HepG2 (cell line): ENCODE results near the gene DPH2. TPM values are rescaled to one million over a fixed set of nuclear protein-coding genes. Genes with fewer than 3 reads are reported as not detected.

Experiments
- AFF4 ChIP-seq: sonication (generic); formaldehyde crosslinking; IDR thresholded peaks from 2 replicates; pipeline ENCODE4 v1.4.0; 2020; ENCODE audit warnings: missing genetic modification reagents
- ATAD3A ChIP-seq: sonication (generic); formaldehyde crosslinking; IDR thresholded peaks from 2 replicates; pipeline ENCODE4 v1.4.0; 2020; ENCODE audit warnings: missing genetic modification reagents
- ATRX ChIP-seq: sonication (generic); formaldehyde crosslinking; IDR thresholded peaks from 2 replicates; pipeline ENCODE4 v1.4.0; 2020; ENCODE audit warnings: missing genetic modification reagents, borderline replicate concordance
- CBX2 ChIP-seq, 2 experiments: fragments of 200-600 bp in 1 of 2; sonication (generic); formaldehyde crosslinking in 1 of 2; IDR thresholded peaks; 2 replicates each; pipeline versions ENCODE4 v1.7.0 to v1.8.1; 2018 to 2022; ENCODE audit warnings: low read depth in 2 of 2, low read length in 1 of 2, mild to moderate bottlenecking in 1 of 2, missing genetic modification reagents in 1 of 2
- CHD4 ChIP-seq: fragments of 200-600 bp; sonication (generic); IDR thresholded peaks from 2 replicates; pipeline ENCODE4 v1.7.0; 2017; ENCODE audit warnings: mild to moderate bottlenecking, low read length, borderline replicate concordance
- HNRNPL ChIP-seq: fragments of 200-400 bp; formaldehyde crosslinking; IDR thresholded peaks from 2 replicates; pipeline ENCODE4 v1.6.1; 2017; ENCODE audit warnings: mild to moderate bottlenecking, low read depth, low read length
- KLF16 ChIP-seq, 2 experiments: sonication (generic) in 1 of 2; formaldehyde crosslinking in 1 of 2; IDR thresholded peaks; 2 replicates each; pipeline versions ENCODE4 v1.6.1 to v1.8.0; 2016 to 2023; ENCODE audit warnings: missing genetic modification reagents in 2 of 2, missing compliant biosample characterization in 1 of 2
- MLXIP ChIP-seq: sonication (generic); formaldehyde crosslinking; IDR thresholded peaks from 2 replicates; pipeline ENCODE4 v1.9.0; 2021; ENCODE audit warnings: missing genetic modification reagents, borderline replicate concordance
- PLSCR1 ChIP-seq: sonication (generic); formaldehyde crosslinking; IDR thresholded peaks from 2 replicates; pipeline ENCODE4 v1.5.0; 2020; ENCODE audit warnings: missing genetic modification reagents, mild to moderate bottlenecking, borderline replicate concordance
- REPIN1 ChIP-seq: sonication (generic); formaldehyde crosslinking; IDR thresholded peaks from 2 replicates; pipeline ENCODE4 v1.8.0; 2022; ENCODE audit warnings: missing genetic modification reagents, low read depth, mild to moderate bottlenecking, borderline replicate concordance
- SP4 ChIP-seq: sonication (generic); formaldehyde crosslinking; IDR thresholded peaks from 2 replicates; pipeline ENCODE4 v1.8.1; 2023; ENCODE audit warnings: mild to moderate bottlenecking, missing genetic modification reagents
- U2AF2 ChIP-seq: fragments of 200-400 bp; formaldehyde crosslinking; IDR thresholded peaks from 2 replicates; pipeline ENCODE4 v1.6.1; 2017; ENCODE audit warnings: low read depth, mild to moderate bottlenecking, low read length
- ZBTB33 ChIP-seq: sonication (generic); formaldehyde crosslinking; IDR thresholded peaks from 2 replicates; pipeline ENCODE4 v1.4.0; 2020; ENCODE audit warnings: missing genetic modification reagents
- ZBTB42 ChIP-seq: sonication (generic); formaldehyde crosslinking; IDR thresholded peaks from 2 replicates; pipeline ENCODE4 v1.5.0; 2020; ENCODE audit warnings: mild to moderate bottlenecking, missing genetic modification reagents
- ZKSCAN8 ChIP-seq: IDR thresholded peaks from 2 replicates; pipeline ENCODE4 v1.6.1; 2016; ENCODE audit warnings: borderline replicate concordance, missing genetic modification reagents, missing compliant biosample characterization
- ZNF282 ChIP-seq: fragments of 450-650 bp; IDR thresholded peaks from 2 replicates; pipeline ENCODE4 v1.6.1; 2018; ENCODE audit not compliant: partially characterized antibody
- ZNF329 ChIP-seq: sonication (generic); formaldehyde crosslinking; IDR thresholded peaks from 2 replicates; pipeline ENCODE4 v1.9.0; 2021; ENCODE audit warnings: low read depth, mild to moderate bottlenecking, missing genetic modification reagents
- ZNF510 ChIP-seq: sonication (generic); formaldehyde crosslinking; IDR thresholded peaks from 2 replicates; pipeline ENCODE4 v1.4.0; 2020; ENCODE audit warnings: low read depth, mild to moderate bottlenecking, missing genetic modification reagents
- polyA plus RNA-seq, 8 experiments: library from polyadenylated mRNA; depleted of rRNA in 3 of 8; stranded (reverse) in 7 of 8; unstranded in 1 of 8; fragments of >200 nt; fragmentation: Illumina TruSeq in 4 of 8; extraction: Trizol in 4 of 8; gene quantifications; 2 replicates each; pipeline versions ENCODE4 v1.2.1 to v1.2.3, GENCODE V29; 2011 to 2016; ENCODE audit warnings: low read depth in 4 of 8, missing spikeins in 1 of 8, mixed read lengths in 1 of 8; ENCODE audit not compliant: insufficient read depth in 1 of 8
- total RNA-seq, 5 experiments: library from RNA; depleted of rRNA; stranded (reverse); fragments of >200 nt; fragmentation: Illumina TruSeq; extraction: Trizol; gene quantifications; 2 replicates each; pipeline ENCODE4 v1.2.3, GENCODE V29; 2016; ENCODE audit warnings: low read depth in 1 of 5

Gene DPH2
- total and polyA plus RNA-seq, 2 of the 13 experiments (the other 11 are each of a cell fraction or from before 2014, with no cell fraction given) = 32.2 to 38.3 TPM

- TF ChIP-seq MLXIP (CRISPR knock-in tag) (no peak), U2AF2 (0 out of 2 replicates have a peak, but pooled peaks have one; percentile 57), HNRNPL (0 out of 2 replicates have a peak, but pooled peaks have one; percentile 52), CBX2 (IDR thresholded peaks at IDR 0.05; ENCODE audit: low read depth, low read length) (no peak), CBX2 (CRISPR knock-in tag; IDR thresholded peaks at IDR 0.05; ENCODE audit: low read depth) (no peak), ZNF329 (peak; percentile 60; the same call in 1 of the 2 replicates), PLSCR1 (peak; percentile 30; the same call in 1 of the 2 replicates), CHD4 (no peak), ZBTB42 (CRISPR knock-in tag) (0 out of 2 replicates have a peak, but pooled peaks have one; percentile 60), ATRX (CRISPR knock-in tag) (no peak), ZNF282 (no peak), SP4 (CRISPR knock-in tag) (peak; percentile 89), ATAD3A (CRISPR knock-in tag) (no peak), ZKSCAN8 (no peak; the same call in 1 of the 2 replicates), ZBTB33 (CRISPR knock-in tag) (peak; percentile 64), REPIN1 (peak; percentile 74; the same call in 1 of the 2 replicates), ZNF510 (CRISPR knock-in tag) (peak; percentile 94), AFF4 (no peak), KLF16 (CRISPR knock-in tag; IDR thresholded peaks at IDR 0.05) (peak in 1 of 2 experiments; percentile 88; a peak in 2 of 4 replicates)
Measured at GRCh38 chr1:43946236-43947060, 23.4 kb upstream of the DPH2 start, which contains the start of gene IPO13 (continued).
